ENCODE data around the gene FMN2. TPM values are rescaled to one million over a fixed set of nuclear protein-coding genes. Genes with fewer than 3 reads are reported as not detected.

The FMN2 gene
- total RNA-seq, 1 donor = not detected

DNA sequence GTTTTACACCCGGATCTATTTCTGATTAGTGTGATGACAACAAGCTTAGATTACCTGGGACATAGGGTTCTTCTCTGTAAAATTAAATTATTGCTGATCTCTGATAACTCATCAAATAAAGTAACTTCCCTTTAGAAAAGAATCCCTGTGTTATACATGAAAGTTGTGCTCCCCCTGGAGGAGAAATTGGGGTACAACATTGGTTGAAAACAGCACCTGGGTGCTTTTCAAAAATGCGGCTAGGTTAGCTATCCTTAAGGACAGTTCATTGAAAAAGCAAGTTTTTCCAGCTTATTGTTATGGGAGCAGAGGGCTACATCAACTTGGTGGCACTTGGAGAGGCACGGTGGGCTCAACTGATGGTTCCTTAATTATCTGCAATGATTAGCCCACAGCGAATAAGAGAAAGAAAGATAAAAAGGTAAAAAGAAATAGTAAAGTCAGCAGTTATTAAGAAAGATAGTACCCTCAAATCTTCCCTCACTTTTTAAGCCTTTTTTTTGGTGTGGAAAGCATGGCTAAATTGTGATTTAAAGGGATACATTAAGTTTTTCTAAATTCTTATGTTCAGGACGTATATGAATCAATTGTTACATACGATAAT is 97.8 kb downstream of the FMN2 start:
- Histone ChIP-seq H3K9me3 (ENCODE audit: low read depth, low read length) (no peaks in the 10 kb centered on the region), H3K4me3 (ENCODE audit: low read length) (no peak overlapping the region), H3K27me3 (ENCODE audit: insufficient read depth, low read length) (no peaks in the 10 kb centered on the region), H3K4me1 (ENCODE audit: insufficient read depth, low read length) (no peaks in the 10 kb centered on the region)

DNA sequence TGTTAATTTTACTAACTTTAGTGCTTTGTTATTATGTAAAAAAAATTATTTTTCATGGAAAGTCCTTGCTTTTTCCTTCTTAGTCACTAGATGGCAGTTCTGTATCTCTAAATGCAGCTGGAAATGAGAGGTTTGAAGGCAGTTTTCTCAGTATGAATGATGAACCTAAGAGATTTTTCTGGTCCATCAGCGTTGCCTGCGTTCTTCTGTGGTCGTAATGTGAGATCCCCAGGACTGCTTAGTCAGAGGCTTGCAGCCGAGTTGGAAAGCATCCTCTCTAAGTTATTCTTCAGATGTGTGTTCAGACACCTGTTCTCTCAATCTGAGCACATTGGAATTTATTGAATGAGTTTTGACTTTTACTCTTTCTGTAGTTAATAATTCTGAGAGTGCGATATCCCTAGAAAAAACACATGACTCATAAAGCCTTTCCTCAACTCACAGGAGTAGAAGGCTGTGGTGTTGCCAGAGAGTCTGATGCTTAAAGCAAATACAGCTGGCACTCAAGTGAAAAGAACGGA is 99.3 kb downstream of the FMN2 start:
- H3K4me1 ChIP-seq (ENCODE audit: insufficient read depth, low read length) = no peaks in the 10 kb centered on the region
- no peak overlapping the region for H3K4me3 ChIP-seq (ENCODE audit: low read length)
- H3K27me3 ChIP-seq (ENCODE audit: insufficient read depth, low read length) = no peaks in the 10 kb centered on the region
- no peaks in the 10 kb centered on the region for H3K9me3 ChIP-seq (ENCODE audit: low read depth, low read length)

DNA sequence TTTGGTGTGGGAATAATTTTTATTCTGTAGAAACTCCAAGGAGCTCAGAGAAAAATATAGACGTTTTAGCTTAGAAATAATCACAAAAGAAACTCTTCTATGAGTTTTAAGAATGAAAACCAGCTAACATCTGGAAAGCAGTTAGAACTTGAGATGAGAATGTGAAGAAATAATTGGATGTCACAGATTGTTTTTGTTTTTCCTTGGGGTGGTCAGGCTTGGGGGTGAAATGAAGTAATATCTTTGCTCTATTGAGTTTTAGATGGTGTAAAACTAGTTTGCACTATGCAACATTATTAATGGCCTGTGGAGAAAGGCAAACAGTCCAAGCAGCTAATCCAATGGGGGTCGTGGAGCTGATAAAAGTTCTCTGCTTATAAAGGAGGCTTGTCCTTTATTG is 101.2 kb downstream of the FMN2 start:
- Histone ChIP-seq H3K27me3 (ENCODE audit: insufficient read depth, low read length) (no peaks in the 10 kb centered on the region), H3K9me3 (ENCODE audit: low read depth, low read length) (no peaks in the 10 kb centered on the region), H3K4me1 (ENCODE audit: insufficient read depth, low read length) (no peaks in the 10 kb centered on the region), H3K4me3 (ENCODE audit: low read length) (no peak overlapping the region)

- Histone ChIP-seq H3K9me3 (ENCODE audit: low read depth, low read length) (no peaks in the 10 kb centered on the region), H3K4me1 (ENCODE audit: insufficient read depth, low read length) (no peaks in the 10 kb centered on the region), H3K27me3 (ENCODE audit: insufficient read depth, low read length) (no peaks in the 10 kb centered on the region), H3K4me3 (ENCODE audit: low read length) (no peak overlapping the region)
Observed at GRCh38 chr1:240193679-240194078, 102.0 kb downstream of the FMN2 start.

DNA sequence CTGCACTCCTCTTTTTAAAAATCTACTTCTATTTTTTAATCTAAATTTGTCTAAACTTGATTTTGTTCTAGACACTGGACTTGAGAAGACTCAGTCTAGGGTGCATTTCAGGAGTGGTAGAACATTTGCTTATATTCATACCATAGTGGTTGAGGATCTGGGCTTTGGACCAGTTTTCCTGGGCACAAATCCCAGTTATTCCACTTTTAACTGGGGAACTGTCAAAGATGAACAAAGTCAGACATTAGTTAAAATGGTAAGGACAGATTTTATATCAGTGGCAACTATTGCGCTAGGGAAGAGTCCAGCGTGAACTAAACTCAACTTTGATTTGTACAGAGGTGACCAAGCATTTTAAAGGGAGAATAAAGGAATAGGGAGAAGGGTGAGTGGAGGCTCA is 102.4 kb downstream of the FMN2 start:
- Histone ChIP-seq H3K4me3 (ENCODE audit: low read length) (no peak overlapping the region), H3K4me1 (ENCODE audit: insufficient read depth, low read length) (no peaks in the 10 kb centered on the region), H3K27me3 (ENCODE audit: insufficient read depth, low read length) (no peaks in the 10 kb centered on the region), H3K9me3 (ENCODE audit: low read depth, low read length) (no peaks in the 10 kb centered on the region)

GRCh38 chr1:240198376-240198775 is 106.7 kb downstream of the FMN2 start:
- H3K4me1 ChIP-seq (ENCODE audit: insufficient read depth, low read length) = no peaks in the 10 kb centered on the region
- no peaks in the 10 kb centered on the region for H3K27me3 ChIP-seq (ENCODE audit: insufficient read depth, low read length)
- H3K9me3 ChIP-seq (ENCODE audit: low read depth, low read length) = peaks cover 5% of the 10 kb centered on the region
- H3K4me3 ChIP-seq (ENCODE audit: low read length) = no peak overlapping the region

DNA sequence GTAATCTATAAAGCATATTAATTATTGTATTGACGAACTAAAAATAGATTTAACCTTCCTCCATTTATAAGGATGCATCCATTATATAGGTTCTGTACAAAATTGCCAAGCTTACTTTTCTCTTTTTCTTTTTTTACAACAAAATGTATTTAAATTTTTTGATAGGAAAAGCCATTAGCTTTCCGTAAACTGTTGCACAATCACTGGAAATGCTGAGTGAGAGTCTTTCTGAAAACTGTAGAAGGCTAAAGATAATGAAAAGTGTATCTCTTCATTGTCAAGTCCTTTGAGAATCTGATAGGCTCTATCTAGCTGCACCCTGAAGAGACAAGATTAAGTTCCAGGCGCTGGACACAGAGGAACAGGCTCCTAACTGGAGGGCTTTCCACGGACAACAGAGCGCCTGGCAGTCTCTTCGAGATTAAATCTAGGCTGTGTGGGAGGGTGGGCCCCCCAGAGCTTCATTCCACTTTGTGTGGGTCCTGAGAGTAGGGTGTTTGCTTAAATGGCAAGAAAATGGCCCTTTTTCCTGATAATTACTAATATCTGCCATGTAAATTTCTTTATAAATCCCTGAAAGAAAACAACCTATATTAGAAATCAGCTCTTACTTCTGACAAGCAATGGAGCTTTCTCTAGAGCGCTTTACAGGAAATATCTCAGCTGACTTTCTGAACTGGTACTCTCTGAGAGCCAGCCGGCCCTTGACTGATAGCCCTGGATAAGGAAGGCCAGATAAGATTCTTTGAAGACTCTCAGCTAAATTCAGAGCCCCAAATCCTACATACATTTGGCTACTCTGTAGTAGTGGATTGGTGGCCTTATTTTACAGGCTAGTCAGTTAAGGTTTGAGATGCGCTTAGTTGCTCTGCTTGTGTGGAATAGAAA is 108.3 kb downstream of the FMN2 start:
- Histone ChIP-seq H3K27me3 (ENCODE audit: insufficient read depth, low read length) (no peaks in the 10 kb centered on the region), H3K4me3 (ENCODE audit: low read length) (no peak overlapping the region), H3K9me3 (ENCODE audit: low read depth, low read length) (peaks cover 5% of the 10 kb centered on the region), H3K4me1 (ENCODE audit: insufficient read depth, low read length) (no peaks in the 10 kb centered on the region)

GRCh38 chr1:240201931-240202330 is 110.2 kb downstream of the FMN2 start:
- Histone ChIP-seq H3K27me3 (ENCODE audit: insufficient read depth, low read length) (no peaks in the 10 kb centered on the region), H3K4me3 (ENCODE audit: low read length) (no peak overlapping the region), H3K9me3 (ENCODE audit: low read depth, low read length) (peaks cover 5% of the 10 kb centered on the region), H3K4me1 (ENCODE audit: insufficient read depth, low read length) (no peaks in the 10 kb centered on the region)

DNA sequence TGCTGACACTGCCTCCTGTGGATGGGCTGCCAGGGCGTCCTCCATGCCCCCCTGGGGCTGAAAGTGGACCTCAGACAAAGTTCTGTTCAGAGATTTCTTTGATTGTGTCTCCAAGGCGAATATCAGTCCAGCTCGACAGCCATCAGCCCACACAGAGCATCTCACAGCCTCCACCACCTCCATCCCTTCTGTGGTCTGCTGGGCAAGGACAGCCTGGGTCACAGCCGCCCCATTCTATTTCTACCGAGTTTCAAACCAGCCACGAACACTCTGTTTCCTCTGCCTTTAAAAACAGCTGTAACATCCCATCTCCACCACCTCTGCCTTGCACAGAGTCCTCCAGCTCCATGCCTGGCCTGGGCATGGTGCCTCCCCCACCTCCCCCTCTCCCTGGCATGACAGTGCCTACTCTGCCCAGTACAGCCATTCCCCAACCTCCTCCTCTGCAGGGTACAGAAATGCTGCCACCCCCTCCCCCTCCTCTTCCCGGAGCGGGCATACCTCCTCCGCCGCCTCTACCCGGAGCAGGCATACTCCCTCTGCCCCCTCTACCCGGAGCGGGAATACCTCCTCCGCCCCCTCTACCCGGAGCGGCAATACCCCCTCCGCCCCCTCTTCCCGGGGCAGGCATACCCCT is 115.5 kb downstream of the FMN2 start:
- Histone ChIP-seq H3K4me1 (ENCODE audit: insufficient read depth, low read length) (no peaks in the 10 kb centered on the region), H3K27me3 (ENCODE audit: insufficient read depth, low read length) (no peaks in the 10 kb centered on the region), H3K4me3 (ENCODE audit: low read length) (no peak overlapping the region), H3K9me3 (ENCODE audit: low read depth, low read length) (no peaks in the 10 kb centered on the region)

DNA sequence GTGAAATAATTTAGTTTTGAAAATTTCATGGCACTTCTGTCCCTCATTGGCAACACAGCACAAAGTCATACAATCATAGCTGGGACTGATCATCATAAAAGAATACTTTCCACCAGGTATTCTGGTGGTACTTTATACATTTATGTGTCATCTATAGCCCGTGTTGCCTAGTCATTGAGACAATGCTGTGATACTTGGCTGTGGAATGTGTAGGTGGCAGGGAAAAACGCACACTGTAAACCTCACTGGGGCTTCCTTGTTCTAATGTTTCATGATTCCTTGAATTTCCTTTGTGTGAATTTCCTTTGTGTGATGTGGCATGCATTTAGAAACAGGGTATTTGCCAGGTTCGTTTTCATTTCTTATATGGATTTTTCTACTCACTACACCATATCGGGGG is 118.3 kb downstream of the FMN2 start:
- H3K4me1 ChIP-seq (ENCODE audit: insufficient read depth, low read length) = no peaks in the 10 kb centered on the region
- H3K9me3 ChIP-seq (ENCODE audit: low read depth, low read length) = no peaks in the 10 kb centered on the region
- no peak overlapping the region for H3K4me3 ChIP-seq (ENCODE audit: low read length)
- H3K27me3 ChIP-seq (ENCODE audit: insufficient read depth, low read length) = no peaks in the 10 kb centered on the region

GRCh38 chr1:240212556-240212955 is 120.9 kb downstream of the FMN2 start:
- no peaks in the 10 kb centered on the region for H3K9me3 ChIP-seq (ENCODE audit: low read depth, low read length)
- no peaks in the 10 kb centered on the region for H3K27me3 ChIP-seq (ENCODE audit: insufficient read depth, low read length)
- H3K4me1 ChIP-seq (ENCODE audit: insufficient read depth, low read length) = no peaks in the 10 kb centered on the region
- H3K4me3 ChIP-seq (ENCODE audit: low read length) = no peak overlapping the region

DNA sequence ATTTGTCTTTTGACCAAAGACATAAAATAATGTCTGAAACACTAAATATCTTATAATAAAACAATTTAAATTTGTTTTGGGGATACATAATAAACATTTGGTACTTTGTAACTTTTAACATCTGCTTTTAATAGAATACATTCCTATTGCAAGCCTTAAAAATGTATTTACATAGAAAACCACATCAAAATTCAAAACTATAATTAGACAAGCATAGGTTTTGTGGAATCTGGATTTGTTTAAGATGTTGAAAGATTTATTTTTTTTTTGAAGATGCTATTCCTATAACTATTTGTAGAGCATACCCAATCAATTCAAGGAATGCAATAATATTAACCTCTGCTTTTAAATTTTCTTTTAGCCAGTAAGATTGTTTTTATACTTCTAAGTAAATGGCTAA is 125.7 kb downstream of the FMN2 start:
- H3K27me3 ChIP-seq (ENCODE audit: insufficient read depth, low read length) = no peaks in the 10 kb centered on the region
- no peaks in the 10 kb centered on the region for H3K9me3 ChIP-seq (ENCODE audit: low read depth, low read length)

GRCh38 chr1:240219104-240219503 is 127.4 kb downstream of the FMN2 start:
- no peaks in the 10 kb centered on the region for H3K4me1 ChIP-seq (ENCODE audit: insufficient read depth, low read length)
- H3K27me3 ChIP-seq (ENCODE audit: insufficient read depth, low read length) = no peaks in the 10 kb centered on the region
- no peak overlapping the region for H3K4me3 ChIP-seq (ENCODE audit: low read length)
- no peaks in the 10 kb centered on the region for H3K9me3 ChIP-seq (ENCODE audit: low read depth, low read length)

More for the DNA sequence above, 125.7 kb downstream of the FMN2 start:
- Histone ChIP-seq H3K4me3 (ENCODE audit: low read length) (no peak overlapping the region), H3K4me1 (ENCODE audit: insufficient read depth, low read length) (no peaks in the 10 kb centered on the region)

GRCh38 chr1:240226102-240226501 is 134.4 kb downstream of the FMN2 start:
- peaks cover 8% of the 10 kb centered on the region for H3K9me3 ChIP-seq (ENCODE audit: low read depth, low read length)
- no peaks in the 10 kb centered on the region for H3K4me1 ChIP-seq (ENCODE audit: insufficient read depth, low read length)
- no peak overlapping the region for H3K4me3 ChIP-seq (ENCODE audit: low read length)
- H3K27me3 ChIP-seq (ENCODE audit: insufficient read depth, low read length) = no peaks in the 10 kb centered on the region

GRCh38 chr1:240230816-240231215 is 139.1 kb downstream of the FMN2 start:
- no peaks in the 10 kb centered on the region for H3K4me1 ChIP-seq (ENCODE audit: insufficient read depth, low read length)
- no peaks in the 10 kb centered on the region for H3K27me3 ChIP-seq (ENCODE audit: insufficient read depth, low read length)
- no peak overlapping the region for H3K4me3 ChIP-seq (ENCODE audit: low read length)
- H3K9me3 ChIP-seq (ENCODE audit: low read depth, low read length) = peaks cover 5% of the 10 kb centered on the region
